Right lobe of liver (tissue), 4 donors: ENCODE data around the gene SEMA4D.
A peak's percentile ranks its signal among the peaks of the same experiment; 100 is the strongest.

ENCODE experiments used
- CTCF ChIP-seq, 4 donors: fragments of 200-600 bp in 3 of 4; fragments of 450-650 bp in 1 of 4; IDR thresholded peaks; one replicate each; pipeline versions ENCODE4 v1.5.1 to v1.8.0; 2016 to 2022; ENCODE audit warnings: antibody characterized with exemption in 4 of 4, mild to moderate bottlenecking in 2 of 4
- POLR2A ChIP-seq: fragments of 450-650 bp; IDR thresholded peaks from one replicate; pipeline ENCODE4 v1.6.1; 2017; ENCODE audit warnings: antibody characterized with exemption, mild to moderate bottlenecking
- donor health status: DM: no; HTN: no; CAD: no.
- donor health status: DM: no; HTN: no; CAD: no.
- donor health status: DM: no; HTN: yes; CAD: no.

- TF ChIP-seq CTCF (IDR thresholded peaks at IDR 0.05) (peak in 2 of 4 donors; percentile 59 to 80), POLR2A (no peak)
These were observed 178.7 kb downstream of the SEMA4D start for GRCh38 chr9:89319015-89319905.
